ENCODE results near the gene ZMIZ2.

DNA sequence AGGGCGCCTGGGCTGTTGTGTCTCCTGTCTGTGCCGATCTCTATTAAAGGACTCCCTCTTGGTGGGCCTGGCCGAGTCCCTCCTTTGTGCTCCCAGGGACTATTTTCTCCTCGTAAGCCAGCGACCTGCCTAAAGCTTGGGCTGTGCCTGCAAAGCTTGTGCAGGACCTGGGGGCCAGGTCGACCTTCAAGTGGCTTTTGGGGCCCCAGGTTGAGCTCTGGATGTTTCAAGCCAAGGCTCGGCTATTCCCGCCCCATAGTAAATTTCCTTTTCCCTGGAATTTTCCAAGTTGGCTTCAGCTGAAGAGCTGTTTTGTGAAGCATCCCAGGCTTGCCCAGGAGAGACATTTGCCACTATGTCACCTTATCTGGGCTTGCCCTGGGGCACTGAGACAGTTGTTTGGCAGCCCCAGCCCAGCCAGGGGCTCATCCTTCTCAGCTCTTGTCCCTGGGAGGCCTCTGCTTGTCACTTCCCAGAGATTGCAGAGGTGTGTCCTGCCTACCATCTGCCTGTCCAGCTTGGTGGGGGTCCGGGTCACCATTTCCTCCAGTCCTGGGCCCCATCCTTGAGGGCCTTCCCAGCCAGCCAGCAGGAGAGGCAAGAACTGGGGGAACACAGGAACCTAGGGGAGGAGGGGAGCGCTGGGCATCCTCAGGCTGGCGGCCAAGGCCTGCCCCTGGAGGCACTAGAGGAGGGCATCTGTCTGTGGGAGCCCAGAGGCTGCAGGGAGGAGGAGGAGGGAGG lies 20.2 kb downstream of the ZMIZ2 start:
- TF ChIP-seq, protein P1, sequence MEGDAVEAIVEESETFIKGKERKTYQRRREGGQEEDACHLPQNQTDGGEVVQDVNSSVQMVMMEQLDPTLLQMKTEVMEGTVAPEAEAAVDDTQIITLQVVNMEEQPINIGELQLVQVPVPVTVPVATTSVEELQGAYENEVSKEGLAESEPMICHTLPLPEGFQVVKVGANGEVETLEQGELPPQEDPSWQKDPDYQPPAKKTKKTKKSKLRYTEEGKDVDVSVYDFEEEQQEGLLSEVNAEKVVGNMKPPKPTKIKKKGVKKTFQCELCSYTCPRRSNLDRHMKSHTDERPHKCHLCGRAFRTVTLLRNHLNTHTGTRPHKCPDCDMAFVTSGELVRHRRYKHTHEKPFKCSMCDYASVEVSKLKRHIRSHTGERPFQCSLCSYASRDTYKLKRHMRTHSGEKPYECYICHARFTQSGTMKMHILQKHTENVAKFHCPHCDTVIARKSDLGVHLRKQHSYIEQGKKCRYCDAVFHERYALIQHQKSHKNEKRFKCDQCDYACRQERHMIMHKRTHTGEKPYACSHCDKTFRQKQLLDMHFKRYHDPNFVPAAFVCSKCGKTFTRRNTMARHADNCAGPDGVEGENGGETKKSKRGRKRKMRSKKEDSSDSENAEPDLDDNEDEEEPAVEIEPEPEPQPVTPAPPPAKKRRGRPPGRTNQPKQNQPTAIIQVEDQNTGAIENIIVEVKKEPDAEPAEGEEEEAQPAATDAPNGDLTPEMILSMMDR (conservative IDR thresholded peaks at IDR 0.05 in 1 of 2, IDR thresholded peaks at IDR 0.05 in 1 of 2; ENCODE audit: extremely low read depth in 1 of 2, insufficient read depth in 1 of 2, low read depth in 1 of 2, low read length in 2 of 2) = no peak
- TF ChIP-seq EZH2 (IDR thresholded peaks at IDR 0.05; ENCODE audit: borderline replicate concordance, low read length) = no peak
